Measurements from ENCODE around the gene CGRRF1. TPM values are rescaled to one million over a fixed set of nuclear protein-coding genes. Genes with fewer than 3 reads are reported as not detected.
A peak's percentile ranks its signal among the peaks of the same experiment; 100 is the strongest.

The CGRRF1 gene
- total RNA-seq, 2 experiments from 2014 or later, result 9.6 to 10.0 TPM

GRCh38 chr14:54556535-54556934, 46.8 kb downstream of the CGRRF1 start:
- Mint-ChIP-seq H3K4me3 (no peak overlapping the region), H3K9me3 (no peaks in the 10 kb centered on the region), H3K27ac (no peak overlapping the region), H3K4me1 (ENCODE audit: low read depth) (no peaks in the 10 kb centered on the region), H3K36me3 (ENCODE audit: low read depth) (no peaks in the 10 kb centered on the region), H3K27me3 (peaks cover 6% of the 10 kb centered on the region)
- ATAC-seq (no peak), DNase-seq (no peak)
- intact Hi-C loops (cut with micrococcal nuclease), result no loop called here
- ChIA-PET CTCF (interaction anchor here (0.6 to 5.0 kb wide), 3 partner anchors 68 to 249 kb away, joined by 3 to 32 read pairs (median 3); partner anchors contain the start of gene GMFB), POLR2A (interaction anchor here (0.6 kb wide), 1 partner anchor 257 kb away, joined by 3 read pairs; no protein-coding TSS in a partner anchor)
- TF ChIP-seq, protein P1, sequence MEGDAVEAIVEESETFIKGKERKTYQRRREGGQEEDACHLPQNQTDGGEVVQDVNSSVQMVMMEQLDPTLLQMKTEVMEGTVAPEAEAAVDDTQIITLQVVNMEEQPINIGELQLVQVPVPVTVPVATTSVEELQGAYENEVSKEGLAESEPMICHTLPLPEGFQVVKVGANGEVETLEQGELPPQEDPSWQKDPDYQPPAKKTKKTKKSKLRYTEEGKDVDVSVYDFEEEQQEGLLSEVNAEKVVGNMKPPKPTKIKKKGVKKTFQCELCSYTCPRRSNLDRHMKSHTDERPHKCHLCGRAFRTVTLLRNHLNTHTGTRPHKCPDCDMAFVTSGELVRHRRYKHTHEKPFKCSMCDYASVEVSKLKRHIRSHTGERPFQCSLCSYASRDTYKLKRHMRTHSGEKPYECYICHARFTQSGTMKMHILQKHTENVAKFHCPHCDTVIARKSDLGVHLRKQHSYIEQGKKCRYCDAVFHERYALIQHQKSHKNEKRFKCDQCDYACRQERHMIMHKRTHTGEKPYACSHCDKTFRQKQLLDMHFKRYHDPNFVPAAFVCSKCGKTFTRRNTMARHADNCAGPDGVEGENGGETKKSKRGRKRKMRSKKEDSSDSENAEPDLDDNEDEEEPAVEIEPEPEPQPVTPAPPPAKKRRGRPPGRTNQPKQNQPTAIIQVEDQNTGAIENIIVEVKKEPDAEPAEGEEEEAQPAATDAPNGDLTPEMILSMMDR (IDR thresholded peaks at IDR 0.05), result no peak

DNA sequence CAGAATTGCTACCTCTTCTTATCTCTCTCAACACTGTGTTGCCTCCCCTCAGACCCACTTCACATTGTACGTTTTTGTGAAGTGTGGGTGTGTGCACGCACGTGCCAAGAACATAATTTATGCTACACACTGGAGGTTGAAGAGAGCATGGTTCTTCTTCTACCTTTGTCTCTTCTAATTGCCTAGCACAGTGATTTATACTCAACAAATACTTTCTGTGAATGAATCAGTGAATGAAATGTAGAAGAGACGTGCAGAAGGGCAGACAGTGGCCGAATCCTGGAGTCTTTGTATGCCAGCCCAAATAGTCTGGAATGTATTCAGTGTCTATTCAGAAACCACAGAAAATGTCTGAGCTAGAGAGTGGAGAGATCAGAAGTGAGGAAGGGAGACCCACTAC, 52.6 kb downstream of the CGRRF1 start:
- Mint-ChIP-seq H3K9me3 (no peaks in the 10 kb centered on the region), H3K4me3 (no peak overlapping the region), H3K27me3 (peaks cover 2% of the 10 kb centered on the region), H3K36me3 (ENCODE audit: low read depth) (no peaks in the 10 kb centered on the region), H3K27ac (no peak overlapping the region), H3K4me1 (ENCODE audit: low read depth) (peaks cover 8% of the 10 kb centered on the region)
- TF ChIP-seq, protein P1 (IDR thresholded peaks at IDR 0.05), result no peak
- ChIA-PET POLR2A (no interaction called here), CTCF (interaction anchor here (0.6 to 8.5 kb wide), 7 partner anchors 13 to 244 kb away, joined by 3 to 247 read pairs (median 4); no protein-coding TSS in a partner anchor)
- ATAC-seq, result no peak
- intact Hi-C loops (cut with micrococcal nuclease), result loop anchor here (10.0 kb wide), 1 partner anchor 322 kb away; no protein-coding TSS in a partner anchor
- no peak for DNase-seq

- ChIA-PET CTCF (interaction anchor here (0.7 to 8.5 kb wide), 38 partner anchors 10 to 339 kb away, joined by 3 to 247 read pairs (median 4); partner anchors contain the start of genes CGRRF1 and GCH1), POLR2A (interaction anchor here (3.9 to 4.0 kb wide), 2 partner anchors 209 to 212 kb away, joined by 17 to 21 read pairs; no protein-coding TSS in a partner anchor)
- H3K27me3 Mint-ChIP-seq, result peaks cover 8% of the 10 kb centered on the region
- H3K4me1 Mint-ChIP-seq (ENCODE audit: low read depth), result peaks cover 17% of the 10 kb centered on the region
- TF ChIP-seq, protein P1 (IDR thresholded peaks at IDR 0.05), result peak; percentile 92
- DNase-seq, result no peak
- H3K36me3 Mint-ChIP-seq (ENCODE audit: low read depth), result peaks cover 6% of the 10 kb centered on the region
- no peak overlapping the region for H3K27ac Mint-ChIP-seq
- intact Hi-C loops (cut with micrococcal nuclease), result loop anchor here (1.0 to 10.0 kb wide), 3 partner anchors 209 to 321 kb away; no protein-coding TSS in a partner anchor
- H3K4me3 Mint-ChIP-seq, result peak overlapping the region; percentile 71
- no peak for ATAC-seq
- no peaks in the 10 kb centered on the region for H3K9me3 Mint-ChIP-seq
Observed at GRCh38 chr14:54564071-54564867, 54.6 kb downstream of the CGRRF1 start.

- H3K27me3 Mint-ChIP-seq, result peaks cover 13% of the 10 kb centered on the region
- intact Hi-C loops (cut with micrococcal nuclease), result loop anchor here (1.0 to 10.0 kb wide), 4 partner anchors 157 to 320 kb away; no protein-coding TSS in a partner anchor
Observed at GRCh38 chr14:54564868-54565784, 55.4 kb downstream of the CGRRF1 start.

More at GRCh38 chr14:54564868-54565784, 55.4 kb downstream of the CGRRF1 start:
- Mint-ChIP-seq H3K4me1 (ENCODE audit: low read depth) (peaks cover 17% of the 10 kb centered on the region), H3K36me3 (ENCODE audit: low read depth) (peaks cover 10% of the 10 kb centered on the region), H3K4me3 (peak overlapping the region; percentile 71), H3K27ac (peak overlapping the region; percentile 25), H3K9me3 (no peaks in the 10 kb centered on the region)
- ChIA-PET CTCF (interaction anchor here (0.8 to 8.5 kb wide), 45 partner anchors 9 to 338 kb away, joined by 3 to 247 read pairs (median 4); partner anchors contain the start of genes CGRRF1 and GCH1), POLR2A (interaction anchor here (3.9 to 4.0 kb wide), 2 partner anchors 208 to 211 kb away, joined by 17 to 21 read pairs; no protein-coding TSS in a partner anchor)
- DNase-seq (peak; percentile 76), ATAC-seq (peak; percentile 48)
- TF ChIP-seq, protein P1 (IDR thresholded peaks at IDR 0.05), result no peak

All from activated CD8-positive, alpha-beta T cell treated with anti-CD3 and anti-CD28 coated beads for 36 hours (primary cell).